SIG-M5 treated with dmso at 0.1 percent for 504 hours (cell line): ENCODE measurements around the gene SAMD10.
"Not testable (repeated sequence)": the region's sequence is repeated elsewhere in the genome, so short reads cannot be mapped to it uniquely, and the experiment has no call there.

Experiments used
- DNase-seq: peaks from one replicate; lab custom pipeline; 2025; ENCODE audit not compliant: unreplicated experiment; lab: John Stamatoyannopoulos, UW

The SAMD10 gene

DNA sequence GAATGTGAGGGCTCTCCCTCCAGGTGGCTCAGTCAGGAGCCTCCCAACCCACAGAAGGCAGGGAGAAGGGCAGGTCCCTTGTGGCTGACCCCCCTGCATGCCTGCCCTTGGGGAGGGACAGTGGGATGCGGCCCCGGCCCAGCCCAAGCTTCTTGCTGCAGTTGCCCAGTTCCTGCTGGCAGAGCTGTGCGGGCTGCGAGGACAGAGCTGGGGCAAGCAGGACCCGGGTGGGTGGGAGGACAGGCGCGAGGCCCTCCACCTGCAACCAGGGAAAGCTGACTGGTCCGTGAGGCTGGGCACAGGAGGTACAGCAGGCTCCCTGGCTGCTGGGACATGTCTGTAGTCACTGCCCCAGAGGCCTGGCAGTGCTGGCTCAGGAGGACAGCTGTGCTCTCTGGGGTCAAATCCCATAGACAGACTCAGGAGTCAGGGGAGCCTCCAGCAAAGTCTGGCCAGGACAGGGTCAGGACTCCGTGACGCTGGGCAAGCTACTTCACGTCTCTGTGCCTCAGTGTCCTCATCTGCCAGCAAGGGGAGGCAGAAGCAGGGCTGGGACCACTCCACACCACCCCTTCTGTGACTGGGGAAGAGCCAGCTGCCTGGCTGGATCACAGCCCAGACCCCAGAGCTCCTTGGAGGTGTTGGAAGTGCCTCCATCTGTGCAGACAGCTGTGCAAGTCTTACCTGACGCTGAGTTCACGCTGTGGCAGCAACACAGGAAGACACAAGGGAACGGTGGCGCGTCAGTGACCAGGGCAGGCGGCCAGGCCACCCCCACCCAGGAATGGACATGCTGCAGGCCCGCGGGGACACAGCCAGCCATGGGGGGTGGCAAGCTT is 36.3 kb downstream of the SAMD10 start:
- no peak for DNase-seq

- peak; percentile 13 for DNase-seq
Measured at GRCh38 chr20:63942250-63942951, 37.0 kb downstream of the SAMD10 start.

DNA sequence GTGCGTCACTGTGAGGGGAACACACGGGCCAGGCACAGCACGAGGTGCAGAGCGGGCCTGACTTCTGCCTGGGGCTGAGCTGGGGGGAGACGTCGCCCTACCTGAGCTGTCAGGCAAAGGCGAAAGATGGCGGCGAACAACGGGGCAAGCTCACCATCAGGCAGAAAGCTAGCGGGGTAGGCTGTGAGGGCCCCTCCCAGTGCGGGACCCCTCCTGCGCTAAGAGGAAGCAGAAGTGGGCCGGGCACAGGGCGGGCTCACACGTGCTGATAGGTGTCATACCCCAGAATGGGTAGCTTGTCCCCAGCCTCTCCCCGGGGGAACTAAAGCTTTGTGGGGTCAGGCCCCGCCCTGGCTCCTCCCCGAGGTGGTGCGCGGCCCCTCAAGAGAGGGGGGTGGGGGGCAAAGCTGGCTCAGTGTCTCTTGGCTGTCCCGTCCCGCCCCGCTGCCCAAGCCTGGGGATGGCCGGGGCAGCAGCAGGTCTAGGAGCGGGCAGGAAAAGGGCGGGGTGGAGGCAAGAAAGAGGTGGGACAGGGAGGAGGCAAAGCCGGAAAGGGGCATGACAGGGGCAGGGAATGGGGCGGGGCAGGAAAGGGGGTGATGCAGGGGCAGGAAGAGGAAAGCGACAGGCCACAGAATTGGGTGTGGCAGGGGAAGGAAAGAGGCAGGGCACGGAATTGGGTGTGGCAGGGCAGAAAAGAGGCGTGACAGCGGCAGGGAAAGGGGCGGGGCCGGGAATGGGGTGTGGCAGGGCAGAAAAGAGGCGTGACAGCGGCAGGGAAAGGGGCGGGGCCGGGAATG is 38.0 kb downstream of the SAMD10 start:
- DNase-seq: peak; percentile 44

DNA sequence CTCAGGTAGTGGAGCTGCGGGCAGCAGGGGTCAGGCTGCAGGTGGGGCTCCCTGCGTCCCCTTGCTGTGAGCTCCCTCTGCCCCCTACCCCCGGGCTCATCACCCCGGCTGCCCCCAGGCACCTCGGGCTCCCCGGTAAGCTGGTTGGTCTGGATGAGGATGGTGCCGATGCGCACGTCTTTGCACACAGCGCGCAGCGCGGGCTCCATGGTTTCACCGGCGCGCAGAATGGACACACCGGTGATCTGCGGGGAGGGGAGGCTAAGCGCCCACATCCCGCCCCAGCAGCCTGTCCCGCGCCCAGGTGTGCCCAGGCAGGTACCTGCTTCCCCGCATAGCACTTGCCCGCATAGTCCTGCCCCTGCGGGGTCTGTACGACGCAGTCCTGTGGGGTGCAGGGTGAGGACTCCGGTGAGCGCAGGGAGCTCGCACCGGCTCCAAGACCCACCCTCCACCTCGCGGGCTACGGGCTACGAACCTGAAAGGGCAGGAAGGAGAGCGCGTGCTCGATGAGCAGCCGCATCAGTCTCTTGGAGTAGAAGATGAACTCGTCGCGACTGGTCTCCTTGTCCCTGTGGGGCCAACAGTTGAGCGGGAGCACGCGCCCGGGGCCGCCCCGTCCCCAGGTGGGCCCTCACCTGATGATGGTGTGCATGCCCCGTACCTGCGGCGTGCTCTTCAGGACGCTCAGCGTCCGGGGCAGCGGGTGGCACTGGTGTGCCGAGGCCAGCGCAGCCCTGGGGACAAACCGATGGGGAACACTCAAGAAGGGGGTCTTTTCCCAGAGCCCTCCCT is 38.8 kb downstream of the SAMD10 start:
- DNase-seq: no peak

GRCh38 chr20:63940071-63940471 is 39.4 kb downstream of the SAMD10 start:
- DNase-seq: no peak

DNA sequence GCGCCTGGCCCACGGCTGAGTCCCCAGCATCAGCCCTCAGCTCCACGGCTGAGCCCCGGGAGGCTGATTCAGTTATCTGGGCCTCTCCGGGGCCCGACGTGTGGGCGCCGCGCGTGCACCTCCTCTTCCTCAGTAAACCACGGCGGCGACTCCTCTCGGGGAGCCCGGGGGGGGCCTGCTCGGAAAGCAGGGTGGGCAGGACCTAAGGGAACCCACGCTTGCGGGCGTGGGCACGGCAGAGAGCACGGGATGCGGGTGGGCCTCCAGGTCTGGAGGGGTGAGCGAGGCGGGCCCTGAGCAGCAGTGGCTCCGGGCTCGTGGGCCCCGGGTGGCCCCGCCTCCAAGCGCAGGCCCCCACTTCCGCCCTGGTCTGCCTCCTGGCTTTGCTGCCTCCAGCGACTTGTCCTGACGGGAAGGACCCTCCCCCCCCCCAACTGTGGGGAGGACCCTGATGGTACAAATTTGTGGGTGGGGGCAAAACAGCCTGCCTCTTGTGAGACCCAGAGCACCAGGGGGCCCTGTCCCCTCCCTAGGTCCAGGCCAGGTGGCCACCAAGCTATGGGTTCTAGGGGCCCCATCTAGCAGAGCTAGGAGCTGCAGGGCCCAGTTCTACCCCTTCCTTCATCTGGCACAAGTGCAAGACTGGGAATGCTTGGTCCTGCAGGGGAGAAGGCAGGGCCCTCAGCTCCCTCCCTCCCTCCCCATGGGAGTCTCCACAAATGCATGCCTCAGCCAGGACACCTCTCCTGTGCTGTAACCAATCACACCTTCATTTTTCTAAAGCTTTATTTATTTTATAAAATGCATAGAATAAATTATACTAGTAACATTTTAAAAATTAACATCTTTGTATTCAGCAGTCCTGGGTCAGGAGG is 40.1 kb downstream of the SAMD10 start:
- DNase-seq: no peak

DNA sequence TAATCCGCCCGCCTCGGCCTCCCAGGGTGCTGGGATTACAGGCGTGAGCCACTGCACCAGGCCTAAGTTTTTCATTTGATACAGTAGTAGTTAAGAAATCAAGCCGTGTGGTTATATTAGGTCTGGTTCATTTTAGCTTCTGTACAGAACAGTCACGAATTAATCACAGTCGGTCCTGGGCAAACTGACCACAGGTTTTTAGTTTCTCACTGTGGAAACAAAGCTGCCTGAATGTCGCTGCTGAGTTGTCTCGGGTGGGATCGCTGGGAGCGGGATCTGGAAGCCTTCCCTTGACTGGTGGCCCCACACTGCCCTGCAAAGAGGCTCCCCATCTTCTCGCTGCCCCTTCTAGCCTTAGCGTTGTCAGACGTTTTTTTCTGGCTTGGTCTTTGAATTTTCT is 41.8 kb downstream of the SAMD10 start:
- DNase-seq: no peak

DNA sequence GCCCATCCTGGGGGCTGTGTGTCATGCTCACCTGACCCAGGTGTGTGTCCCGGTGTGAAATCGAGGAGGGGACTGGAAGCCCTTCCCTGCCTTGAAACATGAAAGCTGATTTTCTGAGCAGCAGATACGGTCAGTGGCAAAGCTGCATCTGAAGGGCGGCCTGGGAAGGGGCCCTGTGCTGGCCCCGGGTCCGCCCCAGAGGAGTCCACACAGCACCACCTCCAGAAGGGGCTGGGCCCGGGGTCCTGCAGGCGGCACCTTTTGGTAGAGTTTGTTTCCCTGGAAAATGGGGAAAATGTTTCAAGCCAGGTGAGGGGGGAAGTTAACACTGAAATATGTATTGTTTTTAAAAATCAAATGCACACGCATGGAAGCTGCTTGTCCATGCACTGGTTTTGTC is 44.0 kb downstream of the SAMD10 start:
- no peak for DNase-seq

- no peak for DNase-seq
Measured at GRCh38 chr20:63934271-63935068, 45.0 kb downstream of the SAMD10 start.

GRCh38 chr20:63933646-63934045 is 45.8 kb downstream of the SAMD10 start:
- DNase-seq: no peak

DNA sequence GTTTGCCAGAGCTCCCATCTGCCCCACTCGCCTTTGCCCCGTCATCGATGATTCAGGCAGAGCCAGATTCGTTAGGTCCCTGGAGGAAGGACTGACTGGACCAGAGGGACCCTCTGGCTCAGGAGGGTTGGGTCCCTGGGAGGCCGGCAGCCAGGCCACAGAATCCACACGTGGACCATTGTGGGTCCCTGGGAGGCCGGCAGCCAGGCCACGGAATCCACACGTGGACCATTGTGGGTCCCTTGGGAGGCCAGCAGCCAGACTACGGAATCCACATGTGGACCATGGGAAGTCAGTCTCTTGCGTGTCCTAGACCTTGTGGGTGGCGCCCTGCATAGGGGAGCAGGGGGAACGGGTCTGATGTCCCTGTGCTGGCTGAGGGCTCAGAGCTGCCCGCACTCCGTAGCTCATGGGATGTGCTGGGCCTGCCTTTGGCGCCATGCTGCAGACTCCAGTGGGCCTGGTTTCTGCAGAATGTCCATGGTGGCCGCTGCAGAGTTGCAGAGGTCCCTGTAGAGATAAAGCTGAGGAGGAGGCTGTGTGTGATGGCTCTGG is 46.8 kb downstream of the SAMD10 start:
- no peak for DNase-seq

GRCh38 chr20:63931735-63932134 is 47.7 kb downstream of the SAMD10 start:
- no peak for DNase-seq

- no peak for DNase-seq
Measured at GRCh38 chr20:63930971-63931553, 48.4 kb downstream of the SAMD10 start.

DNA sequence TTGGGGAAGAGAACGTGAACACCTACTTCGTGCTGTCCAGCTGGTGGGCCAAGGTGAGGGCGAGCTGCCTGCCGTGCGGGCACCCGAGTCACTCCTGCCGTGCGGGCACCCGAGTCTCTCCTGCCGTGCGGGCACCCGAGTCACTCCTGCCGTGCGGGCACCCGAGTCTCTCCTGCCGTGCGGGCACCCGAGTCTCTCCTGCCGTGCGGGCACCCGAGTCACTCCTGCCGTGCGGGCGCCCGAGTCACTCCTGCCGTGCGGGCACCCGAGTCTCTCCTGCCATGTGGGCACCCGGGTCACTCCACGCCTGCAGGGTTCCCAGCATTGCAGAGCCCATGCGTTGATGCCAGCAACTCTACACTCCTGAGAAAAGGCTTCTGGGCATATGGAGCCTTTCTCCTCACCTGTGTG is 50.0 kb downstream of the SAMD10 start:
- not testable (repeated sequence) for DNase-seq

GRCh38 chr20:63929071-63929470 is 50.4 kb downstream of the SAMD10 start:
- no peak for DNase-seq

DNA sequence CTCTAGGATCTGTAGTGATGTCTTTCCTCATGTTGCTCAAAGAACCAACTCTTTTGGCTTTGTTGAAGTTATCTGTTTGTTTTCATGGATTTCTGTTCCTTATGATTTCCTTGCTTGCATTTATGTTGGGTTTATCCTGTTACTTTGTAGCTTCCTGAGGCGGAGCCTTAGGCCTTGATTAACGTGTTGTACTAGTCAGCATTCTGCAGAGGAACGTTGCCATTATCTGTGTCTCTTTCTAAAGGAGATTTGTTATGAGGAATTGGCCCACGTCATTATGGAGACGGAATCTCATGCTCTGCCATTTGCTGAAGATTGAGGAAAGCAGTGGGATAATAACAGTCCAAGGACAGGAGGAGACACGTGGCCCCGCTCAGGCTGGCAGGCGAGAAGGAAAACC is 53.1 kb downstream of the SAMD10 start:
- no peak for DNase-seq

GRCh38 chr20:63924241-63924640 is 55.2 kb downstream of the SAMD10 start:
- no peak for DNase-seq
